MM.1S (cell line): ENCODE measurements around the gene RP2.

Experiments used
- DNase-seq: peaks from one replicate; pipeline ENCODE4 v3.0.0-alpha.2; 2015
- H2AFZ ChIP-seq: fragments of 300-600 bp; sonication (generic); 2 replicates; pipeline ENCODE4 v1.6.0; 2016; ENCODE audit warnings: antibody characterized with exemption, low read length
- H3F3A ChIP-seq: fragments of 300-600 bp; sonication (generic); 2 replicates; pipeline ENCODE4 v1.6.1; 2016; ENCODE audit warnings: mild to moderate bottlenecking, antibody characterized with exemption, low read length, moderate library complexity, mixed read lengths; ENCODE audit not compliant: insufficient read depth
- H3K27ac ChIP-seq: fragments of 300-600 bp; sonication (generic); 2 replicates; pipeline ENCODE4 v1.5.1; 2016; ENCODE audit warnings: mild to moderate bottlenecking, low read length
- H3K27me3 ChIP-seq: fragments of 300-600 bp; sonication (generic); replicated peaks from 2 replicates; pipeline ENCODE4 v1.6.0; 2016; ENCODE audit warnings: low read length; ENCODE audit not compliant: insufficient read depth
- H3K36me3 ChIP-seq: fragments of 300-600 bp; sonication (generic); replicated peaks from 2 replicates; pipeline ENCODE4 v1.6.1; 2016; ENCODE audit warnings: mild to moderate bottlenecking, low read length, mixed read lengths; ENCODE audit not compliant: insufficient read depth
- H3K4me1 ChIP-seq: fragments of 300-600 bp; sonication (generic); 2 replicates; pipeline ENCODE4 v1.6.1; 2016; ENCODE audit warnings: low read length, mixed read lengths
- H3K4me2 ChIP-seq: fragments of 300-600 bp; sonication (generic); 2 replicates; pipeline ENCODE4 v1.6.0; 2016; ENCODE audit warnings: low read depth, low read length
- H3K4me3 ChIP-seq: fragments of 300-600 bp; sonication (generic); 2 replicates; pipeline ENCODE4 v1.5.1; 2016; ENCODE audit warnings: low read length, mixed read lengths
- H3K79me2 ChIP-seq: fragments of 300-600 bp; sonication (generic); 2 replicates; pipeline ENCODE4 v1.6.1; 2016; ENCODE audit warnings: mixed run types, low read length, mixed read lengths
- H3K9ac ChIP-seq: fragments of 300-600 bp; sonication (generic); 2 replicates; pipeline ENCODE4 v1.6.1; 2016; ENCODE audit warnings: low read length, mixed read lengths
- H3K9me2 ChIP-seq: fragments of 300-600 bp; sonication (generic); replicated peaks from 2 replicates; pipeline ENCODE4 v1.6.1; 2016; ENCODE audit warnings: mild to moderate bottlenecking, low read length, mixed read lengths; ENCODE audit not compliant: insufficient read depth
- H3K9me3 ChIP-seq: fragments of 300-600 bp; sonication (generic); replicated peaks from 2 replicates; pipeline ENCODE4 v1.6.1; 2016; ENCODE audit warnings: mild to moderate bottlenecking, low read length, mixed read lengths; ENCODE audit not compliant: insufficient read depth
- H4K20me1 ChIP-seq: fragments of 300-600 bp; sonication (generic); 2 replicates; pipeline ENCODE4 v1.6.1; 2016; ENCODE audit warnings: mild to moderate bottlenecking, low read length, moderate library complexity, mixed read lengths; ENCODE audit not compliant: insufficient read depth
- EZH2 ChIP-seq: fragments of 300-600 bp; sonication (generic); optimal IDR thresholded peaks from 2 replicates; pipeline ENCODE3; 2017; ENCODE audit warnings: low read depth, mild to moderate bottlenecking, antibody characterized with exemption, low read length, mixed read lengths
- EZH2phosphoT487 ChIP-seq: fragments of 300-600 bp; sonication (generic); IDR thresholded peaks from 2 replicates; pipeline ENCODE4 v1.6.1; 2018; ENCODE audit warnings: antibody characterized with exemption, low read length
- TF ChIP-seq, protein P1 (sequence below): fragments of 300-600 bp; sonication (generic); IDR thresholded peaks from 2 replicates; pipeline ENCODE4 v1.5.1; 2016; ENCODE audit warnings: antibody characterized with exemption, low read length, mixed read lengths

RP2 gene

DNA sequence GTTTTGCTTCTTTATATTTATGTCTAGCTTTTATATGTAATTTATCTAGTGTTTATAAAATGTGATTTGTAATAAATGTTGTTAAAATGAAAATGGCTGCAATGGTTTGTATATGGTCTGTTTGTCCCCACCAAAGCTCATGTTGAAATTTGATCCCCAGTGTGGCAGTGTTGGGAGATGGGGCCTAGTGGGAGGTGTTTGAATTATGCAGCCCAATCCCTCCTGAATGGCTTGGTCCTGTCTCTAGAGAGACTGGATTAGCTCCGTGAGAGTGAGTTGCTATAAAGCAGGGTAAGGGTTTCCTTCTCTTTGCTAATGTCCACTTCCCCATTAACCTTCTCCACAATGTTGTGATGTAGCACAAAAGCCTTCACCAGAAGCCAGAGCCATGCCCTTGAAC lies 45.4 kb downstream of the RP2 start:
- DNase-seq = no peak
- no peak overlapping the region for H3K9ac ChIP-seq

DNA sequence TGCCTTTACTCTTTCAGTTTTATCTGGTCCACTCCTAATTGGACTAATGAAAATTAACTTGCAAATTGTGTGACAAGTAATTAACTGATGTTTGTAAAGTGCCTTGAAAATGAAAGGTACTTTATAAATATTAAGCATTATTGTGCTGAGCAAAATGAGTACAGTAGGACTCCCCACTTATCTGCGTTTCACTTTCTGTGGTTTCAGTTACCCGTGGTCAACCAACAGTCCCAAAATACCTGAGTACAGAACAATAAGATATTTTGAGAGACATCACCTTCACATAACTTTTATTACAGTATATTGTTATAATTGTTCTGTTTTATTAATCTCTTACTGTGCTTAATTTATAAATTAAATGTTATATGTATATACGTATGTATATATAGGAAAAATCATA lies 48.0 kb downstream of the RP2 start:
- no peaks in the 10 kb centered on the region for H3K9me3 ChIP-seq
- H2AFZ ChIP-seq = no peak overlapping the region
- peak overlapping the region; percentile 29; the same call in 1 of the 2 replicates for H3K4me2 ChIP-seq
- peak; percentile 22 for DNase-seq
- H3K4me1 ChIP-seq = peaks cover 4% of the 10 kb centered on the region; the same call in 1 of the 2 replicates
- no peaks in the 10 kb centered on the region for H3K9me2 ChIP-seq
- H3F3A ChIP-seq = no peaks in the 10 kb centered on the region
- no peaks in the 10 kb centered on the region for H3K36me3 ChIP-seq
- TF ChIP-seq EZH2 = no peak
- TF ChIP-seq EZH2phosphoT487 = no peak
- TF ChIP-seq, protein P1, sequence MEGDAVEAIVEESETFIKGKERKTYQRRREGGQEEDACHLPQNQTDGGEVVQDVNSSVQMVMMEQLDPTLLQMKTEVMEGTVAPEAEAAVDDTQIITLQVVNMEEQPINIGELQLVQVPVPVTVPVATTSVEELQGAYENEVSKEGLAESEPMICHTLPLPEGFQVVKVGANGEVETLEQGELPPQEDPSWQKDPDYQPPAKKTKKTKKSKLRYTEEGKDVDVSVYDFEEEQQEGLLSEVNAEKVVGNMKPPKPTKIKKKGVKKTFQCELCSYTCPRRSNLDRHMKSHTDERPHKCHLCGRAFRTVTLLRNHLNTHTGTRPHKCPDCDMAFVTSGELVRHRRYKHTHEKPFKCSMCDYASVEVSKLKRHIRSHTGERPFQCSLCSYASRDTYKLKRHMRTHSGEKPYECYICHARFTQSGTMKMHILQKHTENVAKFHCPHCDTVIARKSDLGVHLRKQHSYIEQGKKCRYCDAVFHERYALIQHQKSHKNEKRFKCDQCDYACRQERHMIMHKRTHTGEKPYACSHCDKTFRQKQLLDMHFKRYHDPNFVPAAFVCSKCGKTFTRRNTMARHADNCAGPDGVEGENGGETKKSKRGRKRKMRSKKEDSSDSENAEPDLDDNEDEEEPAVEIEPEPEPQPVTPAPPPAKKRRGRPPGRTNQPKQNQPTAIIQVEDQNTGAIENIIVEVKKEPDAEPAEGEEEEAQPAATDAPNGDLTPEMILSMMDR = no peak
- no peak overlapping the region for H3K27ac ChIP-seq
- no peaks in the 10 kb centered on the region for H3K79me2 ChIP-seq
- H3K4me3 ChIP-seq = no peak overlapping the region
- H4K20me1 ChIP-seq = no peaks in the 10 kb centered on the region
- H3K27me3 ChIP-seq = no peaks in the 10 kb centered on the region
- H3K9ac ChIP-seq = no peak overlapping the region

More for the DNA sequence above, 45.4 kb downstream of the RP2 start:
- Histone ChIP-seq H3K79me2 (no peaks in the 10 kb centered on the region), H3K27ac (no peak overlapping the region), H4K20me1 (no peaks in the 10 kb centered on the region), H3F3A (no peaks in the 10 kb centered on the region), H3K4me2 (no peak overlapping the region), H3K4me3 (no peak overlapping the region), H3K9me3 (no peaks in the 10 kb centered on the region), H2AFZ (no peak overlapping the region), H3K4me1 (peaks cover 4% of the 10 kb centered on the region; the same call in 1 of the 2 replicates), H3K9me2 (no peaks in the 10 kb centered on the region), H3K27me3 (no peaks in the 10 kb centered on the region), H3K36me3 (no peaks in the 10 kb centered on the region)
- TF ChIP-seq EZH2 (no peak), EZH2phosphoT487 (no peak)
- TF ChIP-seq, protein P1 = no peak

DNA sequence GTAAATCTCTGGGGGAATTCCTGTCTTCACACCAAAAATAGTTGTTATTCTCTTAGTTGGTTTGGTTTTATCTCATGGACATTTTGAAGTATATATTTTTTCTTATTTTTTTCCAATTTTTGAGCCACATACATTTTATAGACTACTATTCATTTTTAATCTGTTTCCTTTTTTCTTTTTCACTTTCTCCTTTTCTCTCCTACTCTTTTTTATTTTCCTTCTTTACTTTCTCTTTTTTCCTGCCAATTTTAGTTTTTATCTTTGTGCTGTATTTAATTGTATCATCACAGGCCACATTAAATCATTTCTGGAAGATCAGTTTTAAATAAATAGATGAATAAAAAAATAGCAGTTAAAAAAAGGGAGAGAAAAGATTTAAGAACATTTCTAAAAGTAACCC lies 61.4 kb downstream of the RP2 start:
- no peak overlapping the region for H3K4me3 ChIP-seq
- TF ChIP-seq EZH2 = no peak
- TF ChIP-seq EZH2phosphoT487 = no peak
- TF ChIP-seq, protein P1 = no peak
- H3K79me2 ChIP-seq = no peaks in the 10 kb centered on the region
- no peak overlapping the region for H3K9ac ChIP-seq
- peaks cover 5% of the 10 kb centered on the region; the same call in 1 of the 2 replicates for H3K4me1 ChIP-seq
- no peak overlapping the region for H3K4me2 ChIP-seq
- H3K36me3 ChIP-seq = no peaks in the 10 kb centered on the region
- DNase-seq = no peak
- no peak overlapping the region for H3K27ac ChIP-seq
- peaks cover 9% of the 10 kb centered on the region for H3F3A ChIP-seq
- no peaks in the 10 kb centered on the region for H3K27me3 ChIP-seq
- no peaks in the 10 kb centered on the region for H3K9me2 ChIP-seq
- no peaks in the 10 kb centered on the region for H3K9me3 ChIP-seq
- no peak overlapping the region for H2AFZ ChIP-seq
- H4K20me1 ChIP-seq = no peaks in the 10 kb centered on the region
